OCI-LY7 (cell line): Measurements from ENCODE around the gene BRDT. TPM values are rescaled to one million over a fixed set of nuclear protein-coding genes. Genes with fewer than 3 reads are reported as not detected.
"Not testable (repeated sequence)": the region's sequence is repeated elsewhere in the genome, so short reads cannot be mapped to it uniquely, and the experiment has no call there.

Source experiments
- BruUV-seq: library from RNA; stranded (reverse); fragments of 400-500 nt; replicated peaks from 2 replicates; lab custom pipeline; 2021; lab: Mats Ljungman, UMichigan
- CTCF ChIA-PET: fragments of 300-600 bp; sonication (Branson Sonifier 250); formaldehyde crosslinking; loops from one replicate; lab custom pipeline; 2022; ENCODE audit warnings: antibody characterized with exemption; ENCODE audit not compliant: unreplicated experiment; lab: Charles Lee
- POLR2A ChIA-PET: fragments of 300-600 bp; sonication (Branson Sonifier 250); formaldehyde crosslinking; loops from one replicate; lab custom pipeline; 2022; ENCODE audit warnings: antibody characterized with exemption; lab: Charles Lee
- DNase-seq: peaks from one replicate; pipeline ENCODE4 v3.0.0-alpha.2; 2015; ENCODE audit warnings: low spot score
- H2AFZ ChIP-seq: fragments of 200-600 bp; sonication (generic), shearing (Covaris generic); 2 replicates; pipeline ENCODE4 v1.6.1; 2014; ENCODE audit warnings: mild to moderate bottlenecking, antibody characterized with exemption, low read length, moderate library complexity
- H3K27ac ChIP-seq: fragments of 200-600 bp; sonication (generic); 2 replicates; pipeline ENCODE4 v1.5.1; 2014; ENCODE audit warnings: mixed run types, low read depth, mild to moderate bottlenecking, moderate library complexity, low read length, inconsistent platforms; ENCODE audit not compliant: poor library complexity, severe bottlenecking
- H3K36me3 ChIP-seq: fragments of 200-600 bp; sonication (generic); 2 replicates; pipeline ENCODE4 v1.6.1; 2014; ENCODE audit warnings: mild to moderate bottlenecking, antibody characterized with exemption, low read length, moderate library complexity, mixed read lengths; ENCODE audit not compliant: insufficient read depth
- H3K4me1 ChIP-seq: fragments of 200-600 bp; sonication (generic); 2 replicates; pipeline ENCODE4 v1.5.1; 2014; ENCODE audit warnings: mild to moderate bottlenecking, low read length; ENCODE audit not compliant: insufficient read depth, poor library complexity, severe bottlenecking
- H3K4me2 ChIP-seq: fragments of 200-600 bp; sonication (generic); 2 replicates; pipeline ENCODE4 v1.6.1; 2014; ENCODE audit warnings: mild to moderate bottlenecking, low read length
- H3K4me3 ChIP-seq: fragments of 200-600 bp; sonication (generic); 2 replicates; pipeline ENCODE4 v1.5.1; 2014; ENCODE audit warnings: mild to moderate bottlenecking, low read depth, low read length; ENCODE audit not compliant: poor library complexity, severe bottlenecking
- H3K79me2 ChIP-seq: fragments of 200-600 bp; sonication (generic); 2 replicates; pipeline ENCODE4 v1.6.1; 2016; ENCODE audit warnings: low read depth, mild to moderate bottlenecking, low read length, moderate library complexity, mixed read lengths; ENCODE audit not compliant: insufficient read depth
- H3K9me2 ChIP-seq: fragments of 200-600 bp; sonication (generic); 2 replicates; pipeline ENCODE4 v1.6.1; 2016; ENCODE audit warnings: mild to moderate bottlenecking, low read length, mixed read lengths; ENCODE audit not compliant: insufficient read depth
- H3K9me3 ChIP-seq: fragments of 200-600 bp; sonication (generic); 2 replicates; pipeline ENCODE4 v1.6.1; 2014; ENCODE audit warnings: mild to moderate bottlenecking, mixed run types, low read length, mixed read lengths
- H4K20me1 ChIP-seq: fragments of 200-600 bp; sonication (generic); 2 replicates; pipeline ENCODE4 v1.6.1; 2014; ENCODE audit warnings: mild to moderate bottlenecking, antibody characterized with exemption, low read length, moderate library complexity, mixed read lengths; ENCODE audit not compliant: insufficient read depth
- CTCF ChIP-seq: fragments of 200-600 bp; sonication (generic); conservative IDR thresholded peaks from 2 replicates; pipeline ENCODE4 v1.5.1; 2014; ENCODE audit warnings: mild to moderate bottlenecking, antibody characterized with exemption, low read length, moderate library complexity, mixed read lengths
- EZH2phosphoT487 ChIP-seq: fragments of 200-600 bp; sonication (generic); IDR thresholded peaks from 2 replicates; pipeline ENCODE4 v1.6.1; 2018; ENCODE audit warnings: low read depth, borderline replicate concordance, mild to moderate bottlenecking, mixed run types, antibody characterized with exemption, low read length, moderate library complexity, mixed read lengths
- intact Hi-C: fragments of 100-400 bp; cut with micrococcal nuclease; formaldehyde crosslinking; loops from one replicate; pipeline ENCODE4 v1.10.0; 2022; ENCODE audit not compliant: unreplicated experiment
- total RNA-seq, 2 experiments: library from RNA; depleted of rRNA in 1 of 2; stranded (reverse); fragments of >200 nt in 1 of 2; shearing (Covaris generic) in 1 of 2; gene quantifications; 2 replicates each; pipeline ENCODE4 v1.2.3, GENCODE V29; 2014 to 2022

Gene BRDT
- total RNA-seq, 2 experiments from 2014 or later, result not detected

GRCh38 chr1:92017656-92018055 lies 68.5 kb downstream of the BRDT start:
- Histone ChIP-seq H3K4me1 (no peaks in the 10 kb centered on the region), H3K4me2 (no peak overlapping the region), H2AFZ (no peak overlapping the region), H3K79me2 (no peaks in the 10 kb centered on the region), H3K9me3 (no peaks in the 10 kb centered on the region), H3K27ac (no peak overlapping the region), H3K4me3 (no peak overlapping the region), H3K36me3 (no peaks in the 10 kb centered on the region), H3K9me2 (no peaks in the 10 kb centered on the region), H4K20me1 (no peaks in the 10 kb centered on the region)
- POLR2A ChIA-PET, result no interaction called here
- TF ChIP-seq CTCF (no peak), EZH2phosphoT487 (no peak)
- DNase-seq, result no peak
- no TSS peak for BruUV-seq
- intact Hi-C loops, result no loop called here
- CTCF ChIA-PET, result no interaction called here

- H3K4me2 ChIP-seq, H4K20me1 ChIP-seq, H3K4me3 ChIP-seq, H3K9me3 ChIP-seq, CTCF ChIA-PET, H3K27ac ChIP-seq, intact Hi-C loops, DNase-seq, H3K36me3 ChIP-seq, H2AFZ ChIP-seq, H3K4me1 ChIP-seq, BruUV-seq, POLR2A ChIA-PET, H3K9me2 ChIP-seq, H3K79me2 ChIP-seq: not testable (repeated sequence)
Observed at GRCh38 chr1:92026042-92026441, 76.8 kb downstream of the BRDT start.

- Histone ChIP-seq H3K4me3 (no peak overlapping the region), H3K79me2 (no peaks in the 10 kb centered on the region), H4K20me1 (no peaks in the 10 kb centered on the region), H3K27ac (no peak overlapping the region), H3K4me2 (no peak overlapping the region), H3K36me3 (no peaks in the 10 kb centered on the region), H3K9me2 (no peaks in the 10 kb centered on the region), H3K4me1 (no peaks in the 10 kb centered on the region), H2AFZ (no peak overlapping the region), H3K9me3 (no peaks in the 10 kb centered on the region)
- POLR2A ChIA-PET, result no interaction called here
- intact Hi-C loops, result no loop called here
- DNase-seq, result no peak
- CTCF ChIA-PET, result no interaction called here
- no TSS peak for BruUV-seq
- TF ChIP-seq CTCF (no peak), EZH2phosphoT487 (no peak)
Observed at GRCh38 chr1:92026806-92027205, 77.6 kb downstream of the BRDT start.
